K562 (cell line): ENCODE data around the gene AHSP.
A peak's percentile ranks its signal among the peaks of the same experiment; 100 is the strongest.

Experiments
- CBX5 ChIP-seq: IDR thresholded peaks from 2 replicates; pipeline ENCODE4 v1.6.1; 2014; ENCODE audit warnings: low read depth, borderline replicate concordance
- ESRRA ChIP-seq: fragments of 450-650 bp; IDR thresholded peaks from 2 replicates; pipeline ENCODE4 v1.6.1; 2014; ENCODE audit warnings: low read depth, mild to moderate bottlenecking, moderate library complexity, borderline replicate concordance
- EZH2 ChIP-seq: IDR thresholded peaks from 2 replicates; pipeline ENCODE4 v1.6.1; 2012; ENCODE audit warnings: low read depth, mild to moderate bottlenecking, inconsistent platforms, low read length, borderline replicate concordance
- MEIS2 ChIP-seq: fragments of 450-650 bp; IDR thresholded peaks from 2 replicates; pipeline ENCODE4 v1.6.1; 2014; ENCODE audit warnings: mild to moderate bottlenecking; ENCODE audit not compliant: partially characterized antibody
- MYNN ChIP-seq, 2 experiments: sonication (generic); formaldehyde crosslinking in 1 of 2; IDR thresholded peaks; 2 replicates each; pipeline versions ENCODE4 v1.5.0 to v1.6.1; 2016 to 2020; ENCODE audit warnings: antibody characterized with exemption in 1 of 2, missing genetic modification reagents in 1 of 2
- NFIC ChIP-seq: fragments of 450-650 bp; IDR thresholded peaks from 2 replicates; pipeline ENCODE4 v1.6.1; 2017; ENCODE audit warnings: mild to moderate bottlenecking, inconsistent platforms
- PHF20 ChIP-seq: fragments of 450-650 bp; IDR thresholded peaks from 2 replicates; pipeline ENCODE4 v1.6.1; 2018; ENCODE audit not compliant: partially characterized antibody
- RBBP5 ChIP-seq: fragments of 200-600 bp; sonication (generic); IDR thresholded peaks from 2 replicates; pipeline ENCODE4 v1.6.1; 2012; ENCODE audit warnings: borderline replicate concordance, mild to moderate bottlenecking, low read length, control low read depth, inconsistent platforms; ENCODE audit not compliant: insufficient read depth, poor library complexity, severe bottlenecking
- TF ChIP-seq, protein P1 (sequence below), 3 experiments: IDR thresholded peaks in 2 of 3; conservative IDR thresholded peaks in 1 of 3; 2 replicates each; pipeline ENCODE4 v1.5.1; 2011 to 2012; ENCODE audit warnings: low read length in 3 of 3, mild to moderate bottlenecking in 3 of 3, control low read depth in 2 of 3, improper control_type of control experiment in 1 of 3, inconsistent platforms in 1 of 3, low read depth in 1 of 3, mixed read lengths in 1 of 3, moderate library complexity in 1 of 3; ENCODE audit not compliant: insufficient read depth in 2 of 3

DNA sequence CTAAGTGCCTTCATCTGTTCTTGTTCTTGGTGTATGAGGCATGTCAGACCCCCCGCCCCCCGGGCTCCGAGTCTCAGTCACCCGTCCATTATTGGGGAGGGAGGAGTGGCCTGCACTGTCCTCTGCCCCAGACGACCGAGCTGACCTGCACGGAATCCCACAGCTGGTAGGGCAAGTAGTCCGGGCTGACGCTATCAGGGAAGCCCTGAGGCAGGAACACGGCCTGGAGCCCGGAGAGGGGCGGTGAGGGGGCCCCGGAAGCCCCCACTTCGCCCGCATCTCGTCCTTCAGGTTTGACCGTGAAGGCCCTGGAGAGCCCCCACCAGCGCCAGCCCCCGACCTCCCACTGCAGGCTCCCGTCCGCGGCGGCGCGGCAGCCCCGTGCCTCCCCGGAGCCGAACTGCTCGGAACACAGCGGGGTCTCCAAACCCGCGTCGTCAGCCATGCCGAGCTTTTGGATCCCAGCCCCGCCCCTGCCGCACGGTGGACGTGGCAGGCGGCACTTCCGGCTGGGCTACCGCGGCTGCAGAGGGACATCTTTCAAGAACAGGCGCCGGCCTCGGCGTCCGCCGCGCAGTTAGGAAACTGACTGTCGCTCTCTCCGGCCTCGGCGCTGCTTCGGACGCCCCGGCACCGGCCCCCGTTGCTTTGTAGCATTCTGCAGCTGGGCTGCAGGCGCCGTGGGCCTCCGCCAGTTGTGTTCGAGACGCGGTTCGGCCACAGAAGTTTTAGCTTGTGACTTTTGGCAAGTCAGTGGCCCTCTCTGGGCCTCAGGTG, 19.6 kb upstream of the AHSP start, which contains the start of gene RUSF1:
- TF ChIP-seq CBX5: no peak
- peak; percentile 57 for TF ChIP-seq PHF20
- TF ChIP-seq ESRRA: peak; percentile 62
- no peak for TF ChIP-seq MEIS2
- 0 out of 2 replicates have a peak, but pooled peaks have one; percentile 44 for TF ChIP-seq MYNN (IDR thresholded peaks at IDR 0.05)
- no peak for TF ChIP-seq MYNN (CRISPR knock-in tag; IDR thresholded peaks at IDR 0.05)
- peak; percentile 73 for TF ChIP-seq RBBP5
- TF ChIP-seq, protein P1, sequence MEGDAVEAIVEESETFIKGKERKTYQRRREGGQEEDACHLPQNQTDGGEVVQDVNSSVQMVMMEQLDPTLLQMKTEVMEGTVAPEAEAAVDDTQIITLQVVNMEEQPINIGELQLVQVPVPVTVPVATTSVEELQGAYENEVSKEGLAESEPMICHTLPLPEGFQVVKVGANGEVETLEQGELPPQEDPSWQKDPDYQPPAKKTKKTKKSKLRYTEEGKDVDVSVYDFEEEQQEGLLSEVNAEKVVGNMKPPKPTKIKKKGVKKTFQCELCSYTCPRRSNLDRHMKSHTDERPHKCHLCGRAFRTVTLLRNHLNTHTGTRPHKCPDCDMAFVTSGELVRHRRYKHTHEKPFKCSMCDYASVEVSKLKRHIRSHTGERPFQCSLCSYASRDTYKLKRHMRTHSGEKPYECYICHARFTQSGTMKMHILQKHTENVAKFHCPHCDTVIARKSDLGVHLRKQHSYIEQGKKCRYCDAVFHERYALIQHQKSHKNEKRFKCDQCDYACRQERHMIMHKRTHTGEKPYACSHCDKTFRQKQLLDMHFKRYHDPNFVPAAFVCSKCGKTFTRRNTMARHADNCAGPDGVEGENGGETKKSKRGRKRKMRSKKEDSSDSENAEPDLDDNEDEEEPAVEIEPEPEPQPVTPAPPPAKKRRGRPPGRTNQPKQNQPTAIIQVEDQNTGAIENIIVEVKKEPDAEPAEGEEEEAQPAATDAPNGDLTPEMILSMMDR (IDR thresholded peaks at IDR 0.05 in 2 of 3, conservative IDR thresholded peaks at IDR 0.05 in 1 of 3; ENCODE audit: insufficient read depth in 2 of 3, low read depth in 1 of 3, low read length in 3 of 3): no peak
- no peak for TF ChIP-seq EZH2
- peak; percentile 35 for TF ChIP-seq NFIC
